ENCODE results near the gene AQP2.

The AQP2 gene

DNA sequence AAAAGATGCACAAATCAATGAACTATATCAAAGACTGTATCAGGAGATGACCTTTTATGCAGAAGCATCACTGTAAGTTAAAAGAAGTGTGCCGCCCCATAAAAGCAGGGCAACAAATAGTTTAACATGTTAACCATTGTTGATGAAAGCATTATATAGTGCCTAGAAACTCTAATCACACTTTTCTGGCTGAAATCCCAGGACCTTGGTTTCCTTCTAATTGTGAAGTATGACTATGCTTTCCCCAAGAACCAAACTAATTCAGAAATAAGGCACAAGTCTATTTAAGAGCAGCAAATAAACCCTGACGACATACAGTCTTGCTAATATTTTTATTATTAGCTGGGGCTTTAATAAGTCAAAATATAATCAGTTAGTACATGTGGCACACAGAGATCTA, 53.1 kb downstream of the AQP2 start:
- DNase-seq (ENCODE audit: low read depth, low spot score), result peak; percentile 68
- no peak overlapping the region for H3K4me3 ChIP-seq (ENCODE audit: low read depth, low read length)
- no peak for TF ChIP-seq CTCF (IDR thresholded peaks at IDR 0.05; ENCODE audit: low read depth, low read length)
- in situ Hi-C loops (cut with HindIII; ENCODE audit: low sequenced_read_pairs), result no loop called here

- in situ Hi-C loops (cut with HindIII; ENCODE audit: low sequenced_read_pairs), result no loop called here
- no peak for DNase-seq (ENCODE audit: low read depth, low spot score)
- TF ChIP-seq CTCF (IDR thresholded peaks at IDR 0.05; ENCODE audit: low read depth, low read length), result no peak
- no peak overlapping the region for H3K4me3 ChIP-seq (ENCODE audit: low read depth, low read length)
These were observed 54.2 kb downstream of the AQP2 start for GRCh38 chr12:50004696-50005095.

DNA sequence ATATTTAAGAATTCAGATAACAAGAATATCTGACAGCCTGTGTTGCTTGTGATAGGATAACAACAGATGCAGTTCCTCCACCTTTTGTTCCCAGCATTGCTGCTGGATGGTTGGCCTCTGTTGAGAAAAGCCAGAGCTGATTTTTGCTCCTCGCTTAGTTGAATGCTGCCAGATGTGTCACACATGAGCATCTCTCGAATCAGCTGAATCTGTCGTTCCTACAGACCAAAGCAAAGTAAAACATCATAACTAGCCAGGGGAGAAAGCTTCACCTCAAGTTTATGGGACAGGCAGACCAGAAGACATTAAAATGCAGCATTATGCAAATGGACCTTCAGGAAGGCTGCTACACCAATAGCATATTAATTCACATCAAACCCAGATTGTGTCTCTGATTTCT, 54.6 kb downstream of the AQP2 start:
- in situ Hi-C loops (cut with HindIII; ENCODE audit: low sequenced_read_pairs), result no loop called here
- no peak for DNase-seq (ENCODE audit: low read depth, low spot score)
- H3K4me3 ChIP-seq (ENCODE audit: low read depth, low read length), result no peak overlapping the region
- TF ChIP-seq CTCF (IDR thresholded peaks at IDR 0.05; ENCODE audit: low read depth, low read length), result no peak

GRCh38 chr12:50006280-50006679, 55.7 kb downstream of the AQP2 start:
- no peak for DNase-seq (ENCODE audit: low read depth, low spot score)

GRCh38 chr12:50006754-50007442, 56.4 kb downstream of the AQP2 start:
- in situ Hi-C loops (cut with HindIII; ENCODE audit: low sequenced_read_pairs), result no loop called here
- no peak overlapping the region for H3K4me3 ChIP-seq (ENCODE audit: low read depth, low read length)
- TF ChIP-seq CTCF (IDR thresholded peaks at IDR 0.05; ENCODE audit: low read depth, low read length), result no peak
- no peak for DNase-seq (ENCODE audit: low read depth, low spot score)

More at GRCh38 chr12:50006280-50006679, 55.7 kb downstream of the AQP2 start:
- TF ChIP-seq CTCF (IDR thresholded peaks at IDR 0.05; ENCODE audit: low read depth, low read length), result no peak
- H3K4me3 ChIP-seq (ENCODE audit: low read depth, low read length), result no peak overlapping the region
- in situ Hi-C loops (cut with HindIII; ENCODE audit: low sequenced_read_pairs), result no loop called here

Data from astrocyte of the spinal cord (primary cell).